A549 treated with AZD9567 at 1 μM for 4 hours (cell line): ENCODE measurements around the gene OR10H4. TPM values are rescaled to one million over a fixed set of nuclear protein-coding genes. Genes with fewer than 3 reads are reported as not detected.

ENCODE experiments used
- total RNA-seq: library from RNA; stranded (reverse); fragments of 200-300 nt; extraction: Qiagen RNA extraction; gene quantifications from 5 replicates; pipeline ENCODE4 v1.2.3, GENCODE V29; 2022; ENCODE audit not compliant: insufficient read depth

OR10H4 gene
- total RNA-seq = not detected in 5 replicates

GRCh38 chr19:15948223-15949058 is at the start of gene OR10H4:
TSS of gene OR10H4 (plus strand) at chr19:15949008. CDS start at chr19:15949008, 0 bp downstream.

GRCh38 chr19:15934332-15935078 is 14.3 kb upstream of the OR10H4 start, which contains the start of gene CYP4F11:
TSS of gene CYP4F11 (minus strand) at chr19:15934529. CDS start at chr19:15934408, 121 bp downstream.

Other genes with a start within 250 kb of the OR10H4 start
- gene OR10H2, start 221.0 kb upstream of the OR10H4 start, total RNA-seq = not detected in 5 replicates
- gene OR10H3, start 211.0 kb upstream of the OR10H4 start, total RNA-seq = not detected in 5 replicates
- not detected in 5 replicates for gene OR10H5, start 161.3 kb upstream of the OR10H4 start, total RNA-seq
- gene OR10H1, start 133.3 kb upstream of the OR10H4 start, total RNA-seq = not detected in 5 replicates
- 0.07 to 0.31 TPM (median 0.16 TPM) in 3 of 5 replicates, not detected in the others for gene CYP4F2, start 50.9 kb upstream of the OR10H4 start, total RNA-seq
- 4.4 to 7.3 TPM (median 4.7 TPM) in 5 replicates for gene CYP4F11, start 14.5 kb upstream of the OR10H4 start, total RNA-seq
- 367 to 477 TPM (median 420 TPM) in 5 replicates for gene TPM4, start 127.5 kb downstream of the OR10H4 start, total RNA-seq
- 44.3 to 94.8 TPM (median 45.5 TPM) in 5 replicates for gene RAB8A, start 162.9 kb downstream of the OR10H4 start, total RNA-seq
- 0.06 to 0.09 TPM (median 0.06 TPM) in 3 of 5 replicates, not detected in the others for gene HSH2D, start 194.7 kb downstream of the OR10H4 start, total RNA-seq
- gene CIB3, start 224.5 kb downstream of the OR10H4 start, total RNA-seq = not detected in 5 replicates
- gene FAM32A, start 236.4 kb downstream of the OR10H4 start, total RNA-seq = 77.8 to 95.3 TPM (median 92.8 TPM) in 5 replicates
- 57.5 to 70.2 TPM (median 65.2 TPM) in 5 replicates for gene AP1M1, start 248.9 kb downstream of the OR10H4 start, total RNA-seq